Ramos (cell line): ENCODE results near the gene TPSAB1.

Experiments used
- in situ Hi-C: fragments of 300-500 bp; cut with MboI; formaldehyde crosslinking; loops from one replicate; pipeline ENCODE4 v1.14.3; 2022; ENCODE audit warnings: low sequenced_read_pairs; ENCODE audit not compliant: unreplicated experiment

TPSAB1 gene

GRCh38 chr16:1279945-1280589, 39.6 kb downstream of the TPSAB1 start:
- in situ Hi-C loops = no loop called here

DNA sequence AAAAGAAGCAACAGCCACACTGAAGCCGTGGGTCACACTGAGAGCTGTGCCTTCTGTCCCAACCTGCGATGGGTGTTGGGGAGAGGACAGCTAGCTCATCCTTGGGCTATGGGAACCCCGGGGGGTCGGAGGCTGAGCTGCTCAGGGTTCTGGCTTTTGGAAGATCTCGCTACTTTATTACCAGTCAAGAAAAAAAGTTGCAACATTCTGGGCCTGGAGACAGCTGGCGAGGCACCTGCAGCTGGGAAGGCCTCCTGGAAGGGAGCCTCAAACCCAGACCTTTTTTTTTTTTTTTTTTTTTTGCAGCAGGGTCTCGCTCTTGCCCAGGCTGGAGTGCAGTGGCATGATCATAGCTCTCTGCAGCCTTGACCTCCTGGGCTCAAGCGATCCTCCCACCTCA, 40.3 kb downstream of the TPSAB1 start:
- in situ Hi-C loops = no loop called here

- in situ Hi-C loops = no loop called here
Measured at GRCh38 chr16:1281517-1281916, 41.0 kb downstream of the TPSAB1 start.

GRCh38 chr16:1282324-1282973, 41.9 kb downstream of the TPSAB1 start:
- in situ Hi-C loops = no loop called here

- in situ Hi-C loops = no loop called here
Measured at GRCh38 chr16:1283296-1283695, 42.8 kb downstream of the TPSAB1 start.

DNA sequence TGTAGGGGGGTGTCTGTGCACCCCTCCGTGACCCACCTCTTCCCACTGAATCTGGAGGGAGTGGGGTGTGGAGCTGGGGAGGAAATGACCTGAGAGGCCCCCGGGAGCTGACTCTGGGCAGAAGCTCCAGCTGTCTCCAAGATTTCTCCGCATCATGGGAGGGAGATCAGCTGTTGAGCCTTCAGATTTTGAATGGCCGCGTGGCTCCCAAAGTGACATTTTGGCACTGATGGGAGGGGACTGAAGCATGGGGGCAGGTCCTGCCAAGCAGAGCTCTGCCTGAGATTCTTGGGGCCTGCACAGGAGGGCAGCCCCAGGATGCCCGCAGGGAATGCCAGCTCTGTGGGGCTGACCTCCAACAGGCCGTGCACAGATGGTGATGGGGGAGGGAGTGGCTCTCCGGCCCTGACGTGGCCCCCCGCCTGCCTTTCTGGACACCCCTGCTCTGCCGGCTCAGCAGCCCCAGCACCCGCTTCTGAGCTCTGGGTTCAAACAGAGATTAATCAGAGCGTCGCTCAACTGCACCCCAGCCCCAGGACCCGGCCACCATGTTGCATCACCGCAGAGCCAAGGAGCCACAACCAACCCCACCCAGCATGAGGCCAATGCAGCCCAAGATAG, 43.6 kb downstream of the TPSAB1 start:
- in situ Hi-C loops = no loop called here

GRCh38 chr16:1285669-1286512, 45.4 kb downstream of the TPSAB1 start:
- in situ Hi-C loops = no loop called here

DNA sequence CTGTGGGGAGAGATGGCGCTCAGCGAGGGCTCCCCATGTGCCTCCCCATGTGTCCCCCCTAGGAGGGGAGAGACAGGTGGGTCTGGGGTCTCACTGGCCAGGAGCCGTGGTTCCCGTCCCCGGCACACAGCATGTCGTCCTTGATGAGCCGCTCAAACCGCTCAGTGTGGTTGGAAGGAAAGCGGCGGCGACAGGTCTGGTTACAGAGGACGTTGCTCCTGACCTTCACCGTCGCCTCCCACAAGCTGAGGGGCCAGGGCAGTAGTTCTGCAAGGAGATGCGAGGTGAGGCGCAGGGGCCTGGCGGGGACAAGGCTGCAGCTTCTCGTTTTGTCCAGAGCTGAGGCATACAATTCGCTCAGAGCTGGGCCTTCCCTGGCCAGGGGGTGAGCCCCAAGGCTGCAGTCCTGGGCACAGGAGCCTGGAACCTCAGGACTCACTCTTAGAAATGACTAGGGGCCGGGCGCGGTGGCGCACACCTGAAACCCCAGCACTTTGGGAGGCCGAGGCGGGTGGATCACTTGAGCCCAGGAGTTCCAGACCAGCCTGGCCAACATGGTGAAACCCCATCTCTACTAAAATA, 46.1 kb downstream of the TPSAB1 start:
- in situ Hi-C loops = no loop called here

GRCh38 chr16:1287982-1288670, 47.6 kb downstream of the TPSAB1 start:
- in situ Hi-C loops = no loop called here

GRCh38 chr16:1288813-1289476, 48.4 kb downstream of the TPSAB1 start:
- in situ Hi-C loops = no loop called here

DNA sequence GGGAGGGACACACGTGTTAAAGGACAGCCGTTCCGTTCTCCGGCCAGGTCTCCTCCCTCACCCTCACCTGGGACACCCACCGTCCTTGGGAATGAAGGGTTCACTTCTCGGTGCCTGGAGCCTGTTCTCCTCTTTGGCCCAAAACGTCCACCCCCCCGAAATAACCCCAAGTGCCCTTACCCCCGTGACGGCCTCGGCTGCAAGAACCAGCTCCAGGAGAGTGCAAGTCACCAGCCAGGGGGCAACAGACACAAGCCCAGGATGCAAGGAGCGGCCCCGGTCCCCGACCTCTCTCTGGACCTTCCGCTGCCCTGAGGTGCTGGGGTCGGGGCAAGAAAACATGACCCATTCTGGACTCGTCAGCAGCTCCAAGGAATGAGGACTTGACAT, 49.0 kb downstream of the TPSAB1 start:
- in situ Hi-C loops = no loop called here

DNA sequence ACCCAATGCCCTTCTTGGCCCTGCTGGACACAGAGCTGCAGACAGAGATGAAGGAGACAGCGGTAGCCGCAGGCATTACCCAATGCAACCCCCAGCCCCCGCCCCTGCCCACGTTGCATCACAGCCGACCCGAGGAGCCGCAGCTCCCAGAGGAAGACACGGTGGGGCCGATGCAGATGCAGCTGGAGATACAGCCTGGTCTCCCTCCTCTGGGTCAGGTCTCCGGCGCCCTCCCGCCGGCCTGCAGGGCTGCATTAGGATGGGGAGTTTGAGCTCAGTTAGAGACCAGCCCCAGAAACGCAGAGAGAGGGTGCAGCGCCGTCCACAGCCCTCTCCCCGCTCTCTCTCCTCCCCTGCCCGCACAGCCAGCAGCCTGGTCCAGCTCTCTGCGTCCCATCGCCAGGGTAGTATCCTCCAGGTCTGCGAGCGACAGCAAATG, 49.6 kb downstream of the TPSAB1 start:
- in situ Hi-C loops = no loop called here

- in situ Hi-C loops = no loop called here
Measured at GRCh38 chr16:1290860-1291575, 50.5 kb downstream of the TPSAB1 start.

GRCh38 chr16:1291576-1291974, 51.1 kb downstream of the TPSAB1 start:
- in situ Hi-C loops = no loop called here
